K562 (cell line): ENCODE results near the gene ZNF181. TPM values are rescaled to one million over a fixed set of nuclear protein-coding genes. Genes with fewer than 3 reads are reported as not detected.

ENCODE experiments used
- CEBPG ChIP-seq, 3 experiments: fragments of 200-800 bp in 1 of 3; sonication (Bioruptor generic) in 1 of 3; sonication (generic) in 1 of 3; formaldehyde crosslinking in 1 of 3; IDR thresholded peaks in 2 of 3; conservative IDR thresholded peaks in 1 of 3; 2 replicates each; pipeline versions ENCODE4 v1.6.1 to v1.8.0; 2016 to 2022; ENCODE audit warnings: missing compliant biosample characterization in 2 of 3, missing genetic modification characterization in 2 of 3, mild to moderate bottlenecking in 1 of 3, missing genetic modification reagents in 1 of 3
- CREB5 ChIP-seq: fragments of 250-450 bp; sonication (Bioruptor Pico); IDR thresholded peaks from 2 replicates; pipeline ENCODE4 v1.5.0; 2020; ENCODE audit warnings: mild to moderate bottlenecking
- STAG1 ChIP-seq: sonication (generic); formaldehyde crosslinking; IDR thresholded peaks from 2 replicates; pipeline ENCODE4 v1.5.0; 2020; ENCODE audit warnings: missing genetic modification reagents, borderline replicate concordance
- TRIM24 ChIP-seq, 2 experiments: fragments of 450-650 bp; IDR thresholded peaks; 2 replicates each; pipeline ENCODE4 v1.6.1; 2016
- ZBTB12 ChIP-seq: fragments of 250-450 bp; sonication (Bioruptor Pico); IDR thresholded peaks from 2 replicates; pipeline ENCODE4 v1.4.0; 2020
- ZNF146 ChIP-seq: IDR thresholded peaks from one replicate; pipeline ENCODE4 v1.6.1; 2018; ENCODE audit warnings: missing compliant biosample characterization; ENCODE audit not compliant: unreplicated experiment
- polyA plus RNA-seq, 8 experiments: library from polyadenylated mRNA; depleted of rRNA in 4 of 8; stranded (reverse) in 5 of 8; unstranded in 3 of 8; fragments of >200 nt; fragmentation: Nextera tagmentation in 2 of 8; fragmentation: Illumina TruSeq in 1 of 8; extraction: Ambion mirVana in 2 of 8; extraction: Trizol in 1 of 8; gene quantifications; 2 replicates each; pipeline versions ENCODE4 v1.2.1 to v1.2.3, GENCODE V29; 2011 to 2014; ENCODE audit warnings: inconsistent platforms in 1 of 8, missing spikeins in 1 of 8
- total RNA-seq, 7 experiments: library from RNA; depleted of rRNA in 6 of 7; stranded (reverse); fragments of >200 nt in 6 of 7; fragmentation: Illumina TruSeq in 2 of 7; extraction: Trizol in 2 of 7; gene quantifications; 2 replicates each; pipeline versions ENCODE4 v1.2.1 to v1.2.3, GENCODE V29; 2011 to 2021; ENCODE audit warnings: low replicate concordance in 1 of 7

Gene ZNF181
- total and polyA plus RNA-seq, 9 of the 15 experiments (the other 6 are each of a cell fraction or from before 2014, with no cell fraction given), result 4.3 to 20.3 (median 12.1) TPM

- TF ChIP-seq ZBTB12 (CRISPR knock-in tag) (peak; percentile 96; the same call in 1 of the 2 replicates), ZNF146 (CRISPR knock-in tag) (no peak), TRIM24 (IDR thresholded peaks at IDR 0.05) (no peak), CREB5 (CRISPR knock-in tag) (no peak), CEBPG (CRISPR knock-in tag; IDR thresholded peaks at IDR 0.05) (peak; percentile 59), CEBPG (tag; conservative IDR thresholded peaks at IDR 0.05 in 1 of 2, IDR thresholded peaks at IDR 0.05 in 1 of 2) (peak; percentile 91 to 92), STAG1 (CRISPR knock-in tag) (no peak)
Measured at GRCh38 chr19:34734537-34735103, 577 bp downstream of the ZNF181 start (continued).
